Activated CD4-positive, alpha-beta T cell treated with anti-CD3 and anti-CD28 coated beads, Interleukin-2, amount 10 ng/mL, durations not matched to agents 7 days and 5 days (primary cell): ENCODE measurements around the gene ZFR. TPM values are rescaled to one million over a fixed set of nuclear protein-coding genes. Genes with fewer than 3 reads are reported as not detected.
"Not testable (repeated sequence)": the region's sequence is repeated elsewhere in the genome, so short reads cannot be mapped to it uniquely, and the experiment has no call there.

ENCODE experiments used
- CTCF ChIA-PET: fragments of 350-600 bp; sonication (Branson Sonifier 250); formaldehyde crosslinking; loops from one replicate; lab custom pipeline; 2021; ENCODE audit warnings: antibody characterized with exemption; lab: Charles Lee
- POLR2A ChIA-PET: fragments of 350-600 bp; sonication (Branson Sonifier 250); formaldehyde crosslinking; loops from one replicate; lab custom pipeline; 2021; ENCODE audit warnings: antibody characterized with exemption; lab: Charles Lee
- DNase-seq: peaks from one replicate; pipeline ENCODE4 v3.0.0-alpha.2; 2020
- H3K27ac Mint-ChIP-seq: one replicate; pipeline ENCODE4 v1.8.0; 2021; ENCODE audit warnings: mild to moderate bottlenecking, moderate library complexity, mixed read lengths
- H3K27me3 Mint-ChIP-seq: one replicate; pipeline ENCODE4 v1.8.0; 2021; ENCODE audit warnings: mixed read lengths
- H3K36me3 Mint-ChIP-seq: one replicate; pipeline ENCODE4 v1.8.0; 2021; ENCODE audit warnings: low read depth, mixed read lengths
- H3K4me1 Mint-ChIP-seq: one replicate; pipeline ENCODE4 v1.8.0; 2021; ENCODE audit warnings: mixed read lengths
- H3K4me3 Mint-ChIP-seq: one replicate; pipeline ENCODE4 v1.8.0; 2021; ENCODE audit warnings: mild to moderate bottlenecking, moderate library complexity, mixed read lengths
- H3K9me3 Mint-ChIP-seq: one replicate; pipeline ENCODE4 v1.8.0; 2021; ENCODE audit warnings: mixed read lengths
- total RNA-seq, 2 experiments: library from RNA; stranded (reverse); gene quantifications; one replicate each; pipeline ENCODE4 v1.2.3, GENCODE V29; 2021

ZFR gene
- total RNA-seq, 2 experiments from 2014 or later: 46.6 to 52.1 TPM

GRCh38 chr5:32426440-32427151, 17.9 kb downstream of the ZFR start:
- CTCF ChIA-PET: interaction anchor here (0.7 kb wide), 2 partner anchors 96 to 322 kb away, joined by 3 to 5 read pairs; no protein-coding TSS in a partner anchor
- peaks cover 17% of the 10 kb centered on the region for H3K4me1 Mint-ChIP-seq
- no peak overlapping the region for H3K27ac Mint-ChIP-seq
- POLR2A ChIA-PET: no interaction called here
- H3K9me3 Mint-ChIP-seq: peaks cover 21% of the 10 kb centered on the region
- no peak overlapping the region for H3K4me3 Mint-ChIP-seq
- peaks cover 53% of the 10 kb centered on the region for H3K36me3 Mint-ChIP-seq
- DNase-seq: no peak
- H3K27me3 Mint-ChIP-seq: no peaks in the 10 kb centered on the region

- no peaks in the 10 kb centered on the region for H3K27me3 Mint-ChIP-seq
- H3K36me3 Mint-ChIP-seq: peaks cover 40% of the 10 kb centered on the region
- POLR2A ChIA-PET: no interaction called here
- CTCF ChIA-PET: no interaction called here
- peaks cover 12% of the 10 kb centered on the region for H3K4me1 Mint-ChIP-seq
- DNase-seq: no peak
- no peak overlapping the region for H3K4me3 Mint-ChIP-seq
- peaks cover 10% of the 10 kb centered on the region for H3K9me3 Mint-ChIP-seq
- no peak overlapping the region for H3K27ac Mint-ChIP-seq
Observed at GRCh38 chr5:32422697-32423096, 21.8 kb downstream of the ZFR start.

- Mint-ChIP-seq H3K36me3 (peaks cover 32% of the 10 kb centered on the region), H3K9me3 (peaks cover 1% of the 10 kb centered on the region), H3K27me3 (no peaks in the 10 kb centered on the region), H3K27ac (no peak overlapping the region), H3K4me1 (peaks cover 12% of the 10 kb centered on the region), H3K4me3 (no peak overlapping the region)
- ChIA-PET POLR2A (no interaction called here), CTCF (interaction anchor here (1.0 kb wide), 1 partner anchor 11 kb away, joined by 3 read pairs; no protein-coding TSS in a partner anchor)
- DNase-seq: no peak
Observed at GRCh38 chr5:32421075-32421474, 23.5 kb downstream of the ZFR start.

- H3K4me3 Mint-ChIP-seq: no peak overlapping the region
- H3K36me3 Mint-ChIP-seq: peaks cover 30% of the 10 kb centered on the region
- peaks cover 12% of the 10 kb centered on the region for H3K4me1 Mint-ChIP-seq
- no peak for DNase-seq
- CTCF ChIA-PET: interaction anchor here (1.0 kb wide), 1 partner anchor 11 kb away, joined by 3 read pairs; no protein-coding TSS in a partner anchor
- H3K9me3 Mint-ChIP-seq: no peaks in the 10 kb centered on the region
- no peak overlapping the region for H3K27ac Mint-ChIP-seq
- H3K27me3 Mint-ChIP-seq: no peaks in the 10 kb centered on the region
- POLR2A ChIA-PET: no interaction called here
Observed at GRCh38 chr5:32420506-32420905, 24.0 kb downstream of the ZFR start.

GRCh38 chr5:32419791-32420190, 24.7 kb downstream of the ZFR start:
- no peak for DNase-seq
- CTCF ChIA-PET: interaction anchor here (0.7 to 0.8 kb wide), 2 partner anchors 15 to 357 kb away, joined by 3 read pairs; no protein-coding TSS in a partner anchor
- POLR2A ChIA-PET: no interaction called here
- no peak overlapping the region for H3K27ac Mint-ChIP-seq
- peaks cover 32% of the 10 kb centered on the region for H3K36me3 Mint-ChIP-seq
- H3K9me3 Mint-ChIP-seq: no peaks in the 10 kb centered on the region
- no peak overlapping the region for H3K4me3 Mint-ChIP-seq
- H3K27me3 Mint-ChIP-seq: no peaks in the 10 kb centered on the region
- peaks cover 12% of the 10 kb centered on the region for H3K4me1 Mint-ChIP-seq

GRCh38 chr5:32413466-32414263, 30.9 kb downstream of the ZFR start:
- Mint-ChIP-seq H3K9me3 (no peaks in the 10 kb centered on the region), H3K4me3 (no peak overlapping the region), H3K4me1 (peaks cover 4% of the 10 kb centered on the region), H3K36me3 (peaks cover 40% of the 10 kb centered on the region), H3K27me3 (no peaks in the 10 kb centered on the region), H3K27ac (no peak overlapping the region)
- ChIA-PET POLR2A (no interaction called here), CTCF (no interaction called here)
- no peak for DNase-seq

- Mint-ChIP-seq H3K36me3 (peaks cover 37% of the 10 kb centered on the region), H3K4me1 (peaks cover 4% of the 10 kb centered on the region), H3K9me3 (no peaks in the 10 kb centered on the region), H3K27ac (no peak overlapping the region), H3K27me3 (no peaks in the 10 kb centered on the region), H3K4me3 (no peak overlapping the region)
- POLR2A ChIA-PET: interaction anchor here (0.6 to 0.7 kb wide), 2 partner anchors 32 to 237 kb away, joined by 4 to 5 read pairs; partner anchors contain the start of gene GOLPH3
- CTCF ChIA-PET: interaction anchor here (1.0 to 1.2 kb wide), 2 partner anchors 10 to 21 kb away, joined by 3 to 4 read pairs; no protein-coding TSS in a partner anchor
- no peak for DNase-seq
Observed at GRCh38 chr5:32410630-32411029, 33.9 kb downstream of the ZFR start.

- no peaks in the 10 kb centered on the region for H3K9me3 Mint-ChIP-seq
- H3K27me3 Mint-ChIP-seq: no peaks in the 10 kb centered on the region
- H3K4me3 Mint-ChIP-seq: no peak overlapping the region
- H3K36me3 Mint-ChIP-seq: peaks cover 39% of the 10 kb centered on the region
- CTCF ChIA-PET: interaction anchor here (0.8 to 1.5 kb wide), 2 partner anchors 11 to 26 kb away, joined by 3 read pairs; no protein-coding TSS in a partner anchor
- POLR2A ChIA-PET: no interaction called here
- H3K27ac Mint-ChIP-seq: no peak overlapping the region
- no peak for DNase-seq
- H3K4me1 Mint-ChIP-seq: no peaks in the 10 kb centered on the region
Observed at GRCh38 chr5:32406650-32407049, 37.9 kb downstream of the ZFR start.

GRCh38 chr5:32405507-32405906, 39.0 kb downstream of the ZFR start:
- CTCF ChIA-PET: interaction anchor here (1.2 to 1.5 kb wide), 3 partner anchors 14 to 185 kb away, joined by 3 to 4 read pairs (median 3); no protein-coding TSS in a partner anchor
- POLR2A ChIA-PET: no interaction called here
- H3K4me1 Mint-ChIP-seq: no peaks in the 10 kb centered on the region

GRCh38 chr5:32403760-32404159, 40.8 kb downstream of the ZFR start:
- CTCF ChIA-PET: no interaction called here

More at GRCh38 chr5:32405507-32405906, 39.0 kb downstream of the ZFR start:
- Mint-ChIP-seq H3K27me3 (no peaks in the 10 kb centered on the region), H3K27ac (no peak overlapping the region), H3K4me3 (no peak overlapping the region), H3K36me3 (peaks cover 39% of the 10 kb centered on the region), H3K9me3 (no peaks in the 10 kb centered on the region)
- DNase-seq: no peak

GRCh38 chr5:32400401-32400800, 44.1 kb downstream of the ZFR start:
- Mint-ChIP-seq H3K4me1 (peaks cover 5% of the 10 kb centered on the region), H3K27ac (no peak overlapping the region), H3K36me3 (peaks cover 48% of the 10 kb centered on the region), H3K4me3 (no peak overlapping the region), H3K9me3 (no peaks in the 10 kb centered on the region), H3K27me3 (no peaks in the 10 kb centered on the region)
- POLR2A ChIA-PET: no interaction called here
- CTCF ChIA-PET: no interaction called here
- DNase-seq: no peak

More at GRCh38 chr5:32403760-32404159, 40.8 kb downstream of the ZFR start:
- no peak overlapping the region for H3K4me3 Mint-ChIP-seq
- H3K36me3 Mint-ChIP-seq: peaks cover 45% of the 10 kb centered on the region
- DNase-seq: no peak
- no peaks in the 10 kb centered on the region for H3K9me3 Mint-ChIP-seq
- POLR2A ChIA-PET: interaction anchor here (0.5 kb wide), 1 partner anchor 87 kb away, joined by 4 read pairs; no protein-coding TSS in a partner anchor
- H3K4me1 Mint-ChIP-seq: peaks cover 5% of the 10 kb centered on the region
- no peak overlapping the region for H3K27ac Mint-ChIP-seq
- no peaks in the 10 kb centered on the region for H3K27me3 Mint-ChIP-seq

GRCh38 chr5:32398754-32399153, 45.8 kb downstream of the ZFR start:
- peaks cover 46% of the 10 kb centered on the region for H3K36me3 Mint-ChIP-seq
- POLR2A ChIA-PET, H3K27me3 Mint-ChIP-seq, H3K4me3 Mint-ChIP-seq, H3K4me1 Mint-ChIP-seq, H3K9me3 Mint-ChIP-seq, DNase-seq, H3K27ac Mint-ChIP-seq: not testable (repeated sequence)
- CTCF ChIA-PET: interaction anchor here (0.6 to 1.6 kb wide), 3 partner anchors 15 to 102 kb away, joined by 3 to 6 read pairs (median 5); no protein-coding TSS in a partner anchor
